ENCODE data around the gene BSG.

GRCh38 chr19:597406-598315 is 25.3 kb downstream of the BSG start:
- no peak for TF ChIP-seq CTCF (IDR thresholded peaks at IDR 0.05)
- no peak for TF ChIP-seq POLR2A (IDR thresholded peaks at IDR 0.05)

Data from heart left ventricle (tissue), 13 donors.